Fibroblast of lung (primary cell): Measurements from ENCODE around the gene MLIP. TPM values are rescaled to one million over a fixed set of nuclear protein-coding genes. Genes with fewer than 3 reads are reported as not detected.

Experiments
- DNase-seq, 2 donors: peaks; one replicate each; pipeline versions ENCODE4 v3.0.0 to v3.0.0-alpha.2; 2010; ENCODE audit warnings: low read depth in 2 of 2
- H2AFZ ChIP-seq: 2 replicates; pipeline ENCODE4 v1.5.1; 2012; ENCODE audit warnings: low read length, control low read depth, inconsistent platforms
- H3K27ac ChIP-seq: 2 replicates; pipeline ENCODE4 v1.5.1; 2011; ENCODE audit warnings: low read length, control low read depth; ENCODE audit not compliant: insufficient read depth
- H3K27me3 ChIP-seq: 2 replicates; pipeline ENCODE4 v1.5.1; 2011; ENCODE audit warnings: mild to moderate bottlenecking, low read length; ENCODE audit not compliant: control insufficient read depth, insufficient read depth
- H3K36me3 ChIP-seq: 2 replicates; pipeline ENCODE4 v1.5.1; 2011; ENCODE audit warnings: low read length; ENCODE audit not compliant: control insufficient read depth, insufficient read depth
- H3K4me1 ChIP-seq: 2 replicates; pipeline ENCODE4 v1.5.1; 2011; ENCODE audit warnings: low read length; ENCODE audit not compliant: control insufficient read depth, insufficient read depth; ENCODE audit errors: extremely low read depth
- H3K4me2 ChIP-seq: 2 replicates; pipeline ENCODE4 v1.5.1; 2011; ENCODE audit warnings: low read length, control low read depth; ENCODE audit not compliant: insufficient read depth; ENCODE audit errors: extremely low read depth
- H3K4me3 ChIP-seq, 4 experiments: fragments of 200-600 bp in 1 of 4; sonication (generic) in 1 of 4; replicated peaks in 1 of 4; 2 replicates each; pipeline ENCODE4 v1.5.1; 2011 to 2016; ENCODE audit warnings: low read length in 4 of 4, low read depth in 3 of 4, mild to moderate bottlenecking in 3 of 4, control low read depth in 2 of 4, inconsistent platforms in 1 of 4, mixed read lengths in 1 of 4; ENCODE audit not compliant: insufficient read depth in 1 of 4; ENCODE audit errors: control extremely low read depth in 1 of 4
- H3K79me2 ChIP-seq: 2 replicates; pipeline ENCODE4 v1.5.1; 2012; ENCODE audit warnings: mild to moderate bottlenecking, low read length, inconsistent platforms; ENCODE audit not compliant: control insufficient read depth, insufficient read depth
- H3K9ac ChIP-seq: 2 replicates; pipeline ENCODE4 v1.5.1; 2011; ENCODE audit warnings: mild to moderate bottlenecking, low read length, control low read depth; ENCODE audit not compliant: insufficient read depth
- H3K9me3 ChIP-seq: 2 replicates; pipeline ENCODE4 v1.5.1; 2012; ENCODE audit warnings: low read depth, low read length; ENCODE audit not compliant: control insufficient read depth, insufficient read depth
- H4K20me1 ChIP-seq: 2 replicates; pipeline ENCODE4 v1.5.1; 2011; ENCODE audit warnings: low read length; ENCODE audit not compliant: control insufficient read depth, insufficient read depth; ENCODE audit errors: extremely low read depth
- CTCF ChIP-seq, 2 donors: IDR thresholded peaks in 1 of 2; conservative IDR thresholded peaks in 1 of 2; 1 replicate in 1 of 2; 2 replicates in 1 of 2; pipeline ENCODE4 v1.5.1; 2011 to 2012; ENCODE audit warnings: low read length in 2 of 2, control low read depth in 1 of 2, inconsistent platforms in 1 of 2, low read depth in 1 of 2, mild to moderate bottlenecking in 1 of 2
- EZH2 ChIP-seq: IDR thresholded peaks from 2 replicates; pipeline ENCODE4 v1.5.1; 2012; ENCODE audit warnings: low read length, control low read depth, mild to moderate bottlenecking; ENCODE audit errors: missing control alignments
- polyA plus RNA-seq, 2 donors: library from polyadenylated mRNA; depleted of rRNA in 1 of 2; stranded (reverse) in 1 of 2; unstranded in 1 of 2; fragments of >200 nt; gene quantifications; 2 replicates each; pipeline ENCODE4 v1.2.1, GENCODE V29; 2011 to 2012; ENCODE audit warnings: missing spikeins in 1 of 2
- total RNA-seq: library from RNA; depleted of rRNA; stranded (reverse); fragments of >200 nt; gene quantifications from 2 replicates; pipeline ENCODE4 v1.2.1, GENCODE V29; 2014

The MLIP gene
- total and polyA plus RNA-seq, 2 donors (not counting 1 experiment from before 2014, with no cell fraction given): 0.07 TPM; not detected in 1

GRCh38 chr6:54183616-54184015 lies 72.4 kb downstream of the MLIP start:
- no peak overlapping the region for H3K4me2 ChIP-seq
- no peak overlapping the region for H3K4me3 ChIP-seq
- no peak overlapping the region for H3K9ac ChIP-seq
- no peaks in the 10 kb centered on the region for H3K9me3 ChIP-seq
- H3K36me3 ChIP-seq: no peaks in the 10 kb centered on the region
- H3K4me1 ChIP-seq: no peaks in the 10 kb centered on the region
- H4K20me1 ChIP-seq: no peaks in the 10 kb centered on the region
- TF ChIP-seq CTCF (conservative IDR thresholded peaks at IDR 0.05 in 1 of 2, IDR thresholded peaks at IDR 0.05 in 1 of 2; ENCODE audit: low read depth in 1 of 2, low read length in 2 of 2) (no peak), EZH2 (no peak)
- no peak overlapping the region for H3K27ac ChIP-seq
- H3K27me3 ChIP-seq: no peaks in the 10 kb centered on the region
- peak in 1 of 2 donors; percentile 2 for DNase-seq
- H3K79me2 ChIP-seq: no peaks in the 10 kb centered on the region
- H2AFZ ChIP-seq: no peak overlapping the region

GRCh38 chr6:54185885-54186284 lies 74.6 kb downstream of the MLIP start:
- Histone ChIP-seq H3K27me3 (no peaks in the 10 kb centered on the region), H3K27ac (no peak overlapping the region), H4K20me1 (no peaks in the 10 kb centered on the region), H3K4me1 (no peaks in the 10 kb centered on the region), H3K9ac (no peak overlapping the region), H3K4me3 (no peak overlapping the region), H3K9me3 (no peaks in the 10 kb centered on the region), H2AFZ (no peak overlapping the region), H3K4me2 (no peak overlapping the region), H3K79me2 (no peaks in the 10 kb centered on the region), H3K36me3 (no peaks in the 10 kb centered on the region)
- TF ChIP-seq EZH2: no peak
- no peak for TF ChIP-seq CTCF (conservative IDR thresholded peaks at IDR 0.05 in 1 of 2, IDR thresholded peaks at IDR 0.05 in 1 of 2; ENCODE audit: low read depth in 1 of 2, low read length in 2 of 2)
- DNase-seq: no peak

- H4K20me1 ChIP-seq: no peaks in the 10 kb centered on the region
- H3K79me2 ChIP-seq: no peaks in the 10 kb centered on the region
- DNase-seq: peak in 1 of 2 donors; percentile 21
- H3K27me3 ChIP-seq: no peaks in the 10 kb centered on the region
- H2AFZ ChIP-seq: peak overlapping the region; percentile 43
- H3K27ac ChIP-seq: no peak overlapping the region
- no peak overlapping the region for H3K4me3 ChIP-seq
- no peaks in the 10 kb centered on the region for H3K36me3 ChIP-seq
- no peak overlapping the region for H3K9ac ChIP-seq
- no peaks in the 10 kb centered on the region for H3K9me3 ChIP-seq
- H3K4me1 ChIP-seq: no peaks in the 10 kb centered on the region
- H3K4me2 ChIP-seq: no peak overlapping the region
- TF ChIP-seq EZH2 (no peak), CTCF (conservative IDR thresholded peaks at IDR 0.05 in 1 of 2, IDR thresholded peaks at IDR 0.05 in 1 of 2; ENCODE audit: low read depth in 1 of 2, low read length in 2 of 2) (no peak)
Measured at GRCh38 chr6:54188846-54189245, 77.6 kb downstream of the MLIP start.
